Mucosa of rectum (tissue), 2 donors: ENCODE results near the gene AEN.

ENCODE experiments used
- H3K27ac ChIP-seq, 2 donors: one replicate each; pipeline ENCODE4 v1.7.0; 2013; ENCODE audit warnings: inconsistent platforms in 2 of 2, low read depth in 2 of 2, low read length in 2 of 2
- H3K27me3 ChIP-seq, 2 donors: one replicate each; pipeline ENCODE4 v1.7.0; 2013; ENCODE audit warnings: low read length in 2 of 2; ENCODE audit not compliant: control insufficient read depth in 2 of 2, insufficient read depth in 2 of 2
- H3K36me3 ChIP-seq, 2 donors: one replicate each; pipeline ENCODE4 v1.7.0; 2013; ENCODE audit warnings: low read length in 2 of 2; ENCODE audit not compliant: control insufficient read depth in 2 of 2, insufficient read depth in 2 of 2
- H3K4me1 ChIP-seq, 2 donors: one replicate each; pipeline ENCODE4 v1.7.0; 2013; ENCODE audit warnings: low read length in 2 of 2, mild to moderate bottlenecking in 1 of 2; ENCODE audit not compliant: control insufficient read depth in 2 of 2, insufficient read depth in 2 of 2
- H3K4me3 ChIP-seq, 2 donors: one replicate each; pipeline ENCODE4 v1.7.0; 2013; ENCODE audit warnings: low read length in 2 of 2
- H3K9ac ChIP-seq, 2 donors: one replicate each; pipeline ENCODE4 v1.7.0; 2013; ENCODE audit warnings: low read length in 2 of 2, low read depth in 1 of 2, mild to moderate bottlenecking in 1 of 2
- H3K9me3 ChIP-seq, 2 donors: one replicate each; pipeline ENCODE4 v1.7.0; 2013; ENCODE audit warnings: low read length in 2 of 2; ENCODE audit not compliant: control insufficient read depth in 2 of 2
- donor health status: healthy.
- donor health status: Normal muscosa, but diverticular disease.

AEN gene

GRCh38 chr15:88655800-88656488, 34.8 kb downstream of the AEN start:
- Histone ChIP-seq H3K27ac (no peak overlapping the region), H3K4me3 (no peak overlapping the region), H3K36me3 (no peaks in the 10 kb centered on the region), H3K27me3 (no peaks in the 10 kb centered on the region), H3K9me3 (no peaks in the 10 kb centered on the region), H3K4me1 (peaks cover 0 to 3% of the 10 kb centered on the region in 2 donors), H3K9ac (no peak overlapping the region)

GRCh38 chr15:88656760-88657221, 35.7 kb downstream of the AEN start:
- Histone ChIP-seq H3K9ac (no peak overlapping the region), H3K4me1 (peaks cover 0 to 3% of the 10 kb centered on the region in 2 donors), H3K27me3 (no peaks in the 10 kb centered on the region), H3K36me3 (no peaks in the 10 kb centered on the region), H3K4me3 (no peak overlapping the region), H3K9me3 (no peaks in the 10 kb centered on the region), H3K27ac (no peak overlapping the region)

DNA sequence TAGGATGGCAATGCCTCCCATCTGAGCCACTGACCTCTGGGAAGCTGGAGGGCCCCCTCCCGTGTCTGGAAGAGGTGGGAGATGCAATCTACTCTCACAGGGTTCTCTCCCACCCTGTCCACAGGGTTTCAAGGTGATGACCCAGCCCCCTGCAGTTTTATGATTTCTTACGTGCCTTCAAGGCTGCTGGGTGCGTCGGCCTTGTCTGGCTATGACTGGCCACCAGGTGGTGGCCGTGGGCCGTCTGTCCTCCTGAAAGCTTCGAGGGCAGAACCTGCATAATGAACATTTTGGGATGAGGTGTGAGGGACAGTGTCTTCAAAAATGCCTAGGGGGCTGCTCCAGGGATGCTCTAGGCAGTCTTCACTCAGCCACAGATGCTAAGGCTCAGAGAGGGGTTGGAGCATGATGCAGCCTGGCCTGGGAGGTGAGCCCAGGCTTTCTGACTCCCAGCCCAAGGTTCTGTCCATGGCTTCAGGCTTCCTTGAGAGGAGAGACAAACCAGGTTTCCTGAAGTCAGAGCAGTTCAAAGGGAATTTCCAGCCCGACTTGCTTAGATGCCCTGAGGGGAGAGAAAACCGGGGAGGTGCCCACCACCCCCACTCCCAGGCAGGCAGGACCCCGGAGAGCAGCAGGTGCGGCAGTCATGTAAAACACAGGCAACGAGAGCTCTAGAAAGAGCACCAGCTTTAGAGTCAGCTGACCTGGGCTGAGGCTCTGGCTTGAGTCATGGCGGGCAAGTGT, 36.4 kb downstream of the AEN start:
- Histone ChIP-seq H3K9ac (no peak overlapping the region), H3K4me3 (no peak overlapping the region), H3K27ac (no peak overlapping the region), H3K4me1 (peaks cover 0 to 3% of the 10 kb centered on the region in 2 donors), H3K27me3 (no peaks in the 10 kb centered on the region), H3K9me3 (no peaks in the 10 kb centered on the region), H3K36me3 (no peaks in the 10 kb centered on the region)

DNA sequence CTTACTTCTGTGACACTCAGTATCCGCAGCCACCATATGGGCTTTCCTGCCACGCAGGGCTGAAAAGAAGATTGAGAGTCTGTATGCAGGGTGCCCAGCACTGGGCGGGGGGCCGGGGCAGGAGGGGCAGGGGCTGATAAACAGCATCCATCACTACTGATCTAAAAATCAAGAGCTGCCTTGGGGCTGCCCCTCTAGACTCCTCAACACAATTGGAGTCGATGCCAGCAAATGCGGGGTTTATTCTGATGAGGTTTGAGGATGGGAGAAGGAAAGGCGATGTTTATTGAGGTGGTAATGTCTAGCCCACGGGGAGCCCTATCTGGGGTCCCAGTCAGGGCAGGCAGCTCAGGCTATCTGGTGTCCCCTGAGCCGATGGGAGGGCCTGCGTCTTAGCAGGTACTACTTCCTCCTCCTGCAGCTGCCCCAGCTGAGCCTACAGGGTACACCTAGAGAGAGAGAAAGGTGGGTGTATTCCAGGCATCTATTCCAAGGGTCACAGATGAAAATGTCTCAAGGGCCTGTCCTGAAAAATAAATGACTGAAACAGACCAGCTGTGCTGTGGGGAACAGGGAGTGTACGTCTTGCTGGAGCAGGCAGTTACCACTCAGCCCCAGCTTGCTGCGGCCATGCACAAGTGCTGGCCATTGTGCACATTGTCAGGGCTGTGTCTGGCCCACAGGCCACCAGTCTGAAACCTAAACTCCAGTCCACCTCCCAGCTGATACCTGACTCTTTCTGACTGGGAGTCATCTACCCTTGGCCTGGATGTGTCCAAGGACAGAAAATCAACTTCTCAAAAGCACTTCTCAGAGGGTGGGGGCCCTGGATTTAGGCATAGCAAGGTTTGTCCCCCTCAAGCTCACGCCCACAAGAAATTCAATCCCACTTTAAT, 37.2 kb downstream of the AEN start:
- H3K27ac ChIP-seq = no peak overlapping the region
- H3K4me1 ChIP-seq = peaks cover 0 to 3% of the 10 kb centered on the region in 2 donors
- no peak overlapping the region for H3K9ac ChIP-seq
- no peak overlapping the region for H3K4me3 ChIP-seq
- H3K9me3 ChIP-seq = no peaks in the 10 kb centered on the region
- H3K27me3 ChIP-seq = no peaks in the 10 kb centered on the region
- H3K36me3 ChIP-seq = no peaks in the 10 kb centered on the region

- H3K4me3 ChIP-seq = no peak overlapping the region
- H3K36me3 ChIP-seq = no peaks in the 10 kb centered on the region
- H3K27ac ChIP-seq = no peak overlapping the region
- H3K9ac ChIP-seq = no peak overlapping the region
- peaks cover 0 to 3% of the 10 kb centered on the region in 2 donors for H3K4me1 ChIP-seq
- no peaks in the 10 kb centered on the region for H3K27me3 ChIP-seq
- H3K9me3 ChIP-seq = no peaks in the 10 kb centered on the region
Measured at GRCh38 chr15:88658972-88659931, 38.1 kb downstream of the AEN start.

DNA sequence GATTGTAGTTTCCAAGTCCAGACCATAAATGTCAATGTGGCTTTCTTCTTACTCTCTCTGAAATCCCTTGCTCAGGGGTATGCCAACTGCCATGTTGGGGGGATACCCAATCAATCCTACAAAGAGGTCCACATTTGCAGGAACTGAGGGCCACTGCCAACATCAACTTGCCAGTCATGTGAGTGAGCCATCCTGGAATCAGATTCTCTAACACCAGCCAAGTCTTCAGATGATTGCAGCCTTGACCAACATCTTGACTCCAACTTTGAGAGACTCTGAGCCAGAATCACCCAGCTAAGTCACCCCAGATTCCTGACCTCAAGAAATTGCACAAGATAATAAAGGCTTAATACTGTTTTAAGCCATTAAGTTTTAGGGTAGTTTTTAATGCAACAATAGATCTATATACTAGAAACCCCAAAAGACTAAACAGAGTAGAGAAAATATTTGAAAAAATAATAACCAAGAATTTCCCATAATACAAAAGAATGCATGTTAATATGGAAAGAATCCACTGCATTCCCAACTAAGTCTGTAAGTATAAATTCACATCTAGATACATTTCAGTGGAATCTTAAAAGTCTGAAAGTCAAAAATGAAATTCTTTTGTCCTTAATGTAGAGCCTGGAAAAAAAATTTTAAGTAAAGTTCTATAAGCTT, 40.0 kb downstream of the AEN start:
- Histone ChIP-seq H3K4me3 (no peak overlapping the region), H3K36me3 (no peaks in the 10 kb centered on the region), H3K27ac (no peak overlapping the region), H3K9me3 (no peaks in the 10 kb centered on the region), H3K27me3 (no peaks in the 10 kb centered on the region), H3K9ac (no peak overlapping the region), H3K4me1 (peaks cover 0 to 3% of the 10 kb centered on the region in 2 donors)

DNA sequence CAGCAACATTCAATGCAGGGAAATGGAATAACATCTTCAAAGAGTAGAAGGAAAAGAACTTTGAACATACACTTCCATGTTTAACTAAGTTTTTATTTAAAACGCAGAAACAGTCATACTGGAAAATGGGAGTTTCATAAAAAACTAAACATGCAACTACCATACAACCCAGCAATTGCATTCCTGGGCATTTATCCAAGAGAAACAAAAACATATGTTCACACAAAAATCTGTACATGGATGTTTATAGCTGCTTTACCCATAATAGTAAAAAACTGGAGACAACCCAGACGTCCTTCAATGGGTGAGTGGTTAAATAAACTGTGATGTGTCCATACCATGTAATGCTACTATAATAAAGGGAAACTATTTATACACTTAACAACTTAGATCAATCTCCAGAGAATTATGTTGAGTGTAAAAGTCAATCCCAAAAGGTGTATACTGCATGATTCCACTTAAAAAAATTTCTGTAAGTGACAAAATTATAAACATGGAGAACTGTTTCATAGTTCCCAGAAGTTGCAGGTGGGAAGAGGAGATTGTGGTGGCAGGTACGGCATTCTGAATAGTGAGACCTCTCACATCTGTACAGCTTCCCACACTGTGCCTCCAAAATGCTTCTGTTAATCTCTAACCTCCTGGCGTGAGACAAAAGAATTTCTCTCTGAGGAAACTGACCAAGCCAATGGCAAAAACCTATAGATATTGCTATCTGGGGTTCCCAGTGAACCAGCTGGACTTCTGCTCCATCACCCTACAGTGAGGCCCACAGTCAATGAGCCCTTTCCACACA, 40.8 kb downstream of the AEN start:
- Histone ChIP-seq H3K27ac (no peak overlapping the region), H3K9ac (no peak overlapping the region), H3K36me3 (no peaks in the 10 kb centered on the region), H3K9me3 (no peaks in the 10 kb centered on the region), H3K4me1 (peaks cover 0 to 3% of the 10 kb centered on the region in 2 donors), H3K27me3 (no peaks in the 10 kb centered on the region), H3K4me3 (no peak overlapping the region)

GRCh38 chr15:88663141-88663621, 42.0 kb downstream of the AEN start:
- no peaks in the 10 kb centered on the region for H3K27me3 ChIP-seq
- H3K27ac ChIP-seq = no peak overlapping the region
- no peaks in the 10 kb centered on the region for H3K4me1 ChIP-seq

More at GRCh38 chr15:88663141-88663621, 42.0 kb downstream of the AEN start:
- Histone ChIP-seq H3K9me3 (no peaks in the 10 kb centered on the region), H3K9ac (no peak overlapping the region), H3K4me3 (no peak overlapping the region), H3K36me3 (no peaks in the 10 kb centered on the region)
